ENCODE results near the gene KATNAL2.

GRCh38 chr18:46958209-46958608 lies 40.8 kb downstream of the KATNAL2 start:
- TF ChIP-seq CTCF (IDR thresholded peaks at IDR 0.05) (no peak), POLR2AphosphoS5 (IDR thresholded peaks at IDR 0.05; ENCODE audit: insufficient read depth in 1 of 2, low read depth in 1 of 2) (no peak)
